Measurements from ENCODE around the gene MAMDC4.

The MAMDC4 gene

DNA sequence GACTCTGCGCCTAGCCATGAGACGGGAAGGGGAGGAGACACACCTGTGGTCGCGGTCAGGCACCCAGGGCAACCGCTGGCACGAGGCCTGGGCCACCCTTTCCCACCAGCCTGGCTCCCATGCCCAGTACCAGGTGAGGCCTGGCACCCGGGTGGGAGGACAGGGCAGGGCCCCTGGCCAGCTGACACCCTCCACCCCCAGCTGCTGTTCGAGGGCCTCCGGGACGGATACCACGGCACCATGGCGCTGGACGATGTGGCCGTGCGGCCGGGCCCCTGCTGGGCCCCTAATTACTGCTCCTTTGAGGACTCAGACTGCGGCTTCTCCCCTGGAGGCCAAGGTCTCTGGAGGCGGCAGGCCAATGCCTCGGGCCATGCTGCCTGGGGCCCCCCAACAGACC is 5.0 kb downstream of the MAMDC4 start:
- CTCF ChIA-PET, result no interaction called here
- POLR2A ChIA-PET, result interaction anchor here (1.5 kb wide), 1 partner anchor 9 kb away, joined by 5 read pairs; no protein-coding TSS in a partner anchor
- TF ChIP-seq SUZ12 (IDR thresholded peaks at IDR 0.05) (no peak), FOXM1 (IDR thresholded peaks at IDR 0.05; ENCODE audit: borderline replicate concordance) (no peak), ELF4 (IDR thresholded peaks at IDR 0.05) (no peak), ARNT (IDR thresholded peaks at IDR 0.05) (no peak), NFRKB (IDR thresholded peaks at IDR 0.05) (no peak), HDGF (IDR thresholded peaks at IDR 0.05; ENCODE audit: borderline replicate concordance) (no peak), CTBP1 (IDR thresholded peaks at IDR 0.05; ENCODE audit: borderline replicate concordance) (no peak), LEF1 (IDR thresholded peaks at IDR 0.05; ENCODE audit: borderline replicate concordance) (no peak), L3MBTL2 (conservative IDR thresholded peaks at IDR 0.05) (no peak)
- DNase-seq (ENCODE audit: extremely low spot score), result no peak

DNA sequence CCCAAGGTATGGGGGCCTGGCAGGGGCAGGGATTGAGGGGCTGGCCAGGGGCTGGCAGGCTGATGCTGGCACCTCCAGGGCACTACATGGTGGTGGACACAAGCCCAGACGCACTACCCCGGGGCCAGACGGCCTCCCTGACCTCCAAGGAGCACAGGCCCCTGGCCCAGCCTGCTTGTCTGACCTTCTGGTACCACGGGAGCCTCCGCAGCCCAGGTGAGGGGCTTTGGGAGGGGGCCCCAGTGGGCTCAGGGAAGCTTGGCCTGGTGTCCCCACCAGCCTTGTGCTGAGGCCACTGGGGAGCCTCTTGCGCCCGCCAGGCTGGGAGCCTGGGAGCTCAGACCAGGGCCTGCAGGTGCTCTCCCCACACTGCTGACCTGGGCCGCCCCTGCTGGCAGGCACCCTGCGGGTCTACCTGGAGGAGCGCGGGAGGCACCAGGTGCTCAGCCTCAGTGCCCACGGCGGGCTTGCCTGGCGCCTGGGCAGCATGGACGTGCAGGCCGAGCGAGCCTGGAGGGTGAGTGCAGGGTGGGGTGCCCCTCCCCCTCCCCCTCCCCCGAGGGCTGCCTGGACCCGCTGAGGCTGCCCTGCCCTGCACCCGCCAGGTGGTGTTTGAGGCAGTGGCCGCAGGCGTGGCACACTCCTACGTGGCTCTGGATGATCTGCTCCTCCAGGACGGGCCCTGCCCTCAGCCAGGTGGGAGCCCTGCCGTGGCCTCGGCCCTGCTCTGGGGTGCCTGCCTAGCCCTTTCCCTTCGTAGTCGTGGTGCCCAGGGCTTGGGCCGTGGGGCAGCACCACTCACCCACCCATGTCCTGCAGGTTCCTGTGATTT is 5.7 kb downstream of the MAMDC4 start:
- DNase-seq (ENCODE audit: extremely low spot score), result no peak
- ChIA-PET CTCF (no interaction called here), POLR2A (no interaction called here)
- TF ChIP-seq FOXM1 (IDR thresholded peaks at IDR 0.05; ENCODE audit: borderline replicate concordance) (no peak), ELF4 (IDR thresholded peaks at IDR 0.05) (no peak), NFRKB (IDR thresholded peaks at IDR 0.05) (no peak), LEF1 (IDR thresholded peaks at IDR 0.05; ENCODE audit: borderline replicate concordance) (no peak), ZNF384 (IDR thresholded peaks at IDR 0.05) (no peak), L3MBTL2 (conservative IDR thresholded peaks at IDR 0.05) (no peak)

DNA sequence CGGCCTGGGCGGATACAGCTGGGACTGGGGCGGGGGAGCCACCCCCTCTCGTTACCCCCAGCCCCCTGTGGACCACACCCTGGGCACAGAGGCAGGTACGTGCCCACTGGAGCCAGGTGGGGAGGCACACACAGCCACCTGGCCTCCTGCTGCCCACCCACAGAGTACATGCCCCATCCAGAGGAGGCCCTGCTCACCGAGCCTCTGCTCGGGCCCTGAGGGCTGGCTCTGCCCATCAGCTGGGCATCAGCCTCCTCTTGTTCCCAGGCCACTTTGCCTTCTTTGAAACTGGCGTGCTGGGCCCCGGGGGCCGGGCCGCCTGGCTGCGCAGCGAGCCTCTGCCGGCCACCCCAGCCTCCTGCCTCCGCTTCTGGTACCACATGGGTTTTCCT is 6.3 kb downstream of the MAMDC4 start:
- TF ChIP-seq LEF1 (IDR thresholded peaks at IDR 0.05; ENCODE audit: borderline replicate concordance), result no peak
- TF ChIP-seq TARDBP (IDR thresholded peaks at IDR 0.05), result no peak
- POLR2A ChIA-PET, result no interaction called here
- CTCF ChIA-PET, result no interaction called here
- no peak for DNase-seq (ENCODE audit: extremely low spot score)

DNA sequence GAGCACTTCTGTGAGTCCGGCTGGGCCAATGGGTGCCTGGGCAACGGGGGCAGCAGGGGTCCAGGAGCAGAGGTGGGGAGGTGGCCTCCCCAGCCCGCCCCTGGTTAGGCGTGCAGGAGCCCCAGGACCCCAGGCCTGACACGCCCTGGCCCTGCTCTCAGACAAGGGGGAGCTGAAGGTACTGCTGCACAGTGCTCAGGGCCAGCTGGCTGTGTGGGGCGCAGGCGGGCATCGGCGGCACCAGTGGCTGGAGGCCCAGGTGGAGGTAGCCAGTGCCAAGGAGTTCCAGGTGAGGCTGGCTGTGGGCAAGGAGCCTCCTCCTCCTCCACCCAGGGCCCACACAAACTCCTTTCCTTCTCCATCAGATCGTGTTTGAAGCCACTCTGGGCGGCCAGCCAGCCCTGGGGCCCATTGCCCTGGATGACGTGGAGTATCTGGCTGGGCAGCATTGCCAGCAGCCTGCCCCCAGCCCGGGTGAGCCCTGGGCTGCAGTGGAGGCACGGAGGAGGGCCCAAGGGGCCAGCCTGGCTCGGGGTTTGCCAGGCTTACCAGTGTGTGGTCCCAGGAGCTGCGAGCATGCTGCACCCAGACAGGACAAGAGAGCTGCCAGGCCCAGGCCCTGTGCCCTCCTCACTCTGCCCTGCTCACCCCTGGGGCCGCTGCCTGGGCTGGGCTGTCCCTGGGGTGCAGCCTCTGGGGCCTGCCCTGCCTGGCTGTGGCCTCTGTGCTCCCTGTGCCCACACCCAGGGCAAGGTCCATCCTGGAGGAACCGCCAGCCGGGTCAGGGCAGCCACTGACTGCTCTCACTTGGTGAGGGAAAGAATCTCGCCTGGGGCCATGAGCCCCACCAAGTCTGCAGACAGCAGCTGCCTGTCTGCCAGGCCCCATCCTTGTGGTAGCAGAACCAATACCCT is 7.0 kb downstream of the MAMDC4 start:
- TF ChIP-seq ZNF384 (IDR thresholded peaks at IDR 0.05) (no peak), BHLHE40 (IDR thresholded peaks at IDR 0.05; ENCODE audit: borderline replicate concordance) (no peak), TARDBP (IDR thresholded peaks at IDR 0.05) (no peak), CTBP1 (IDR thresholded peaks at IDR 0.05; ENCODE audit: borderline replicate concordance) (no peak), ARNT (IDR thresholded peaks at IDR 0.05) (no peak), NFRKB (IDR thresholded peaks at IDR 0.05) (no peak), SUZ12 (IDR thresholded peaks at IDR 0.05) (no peak)
- TF ChIP-seq, protein P1, sequence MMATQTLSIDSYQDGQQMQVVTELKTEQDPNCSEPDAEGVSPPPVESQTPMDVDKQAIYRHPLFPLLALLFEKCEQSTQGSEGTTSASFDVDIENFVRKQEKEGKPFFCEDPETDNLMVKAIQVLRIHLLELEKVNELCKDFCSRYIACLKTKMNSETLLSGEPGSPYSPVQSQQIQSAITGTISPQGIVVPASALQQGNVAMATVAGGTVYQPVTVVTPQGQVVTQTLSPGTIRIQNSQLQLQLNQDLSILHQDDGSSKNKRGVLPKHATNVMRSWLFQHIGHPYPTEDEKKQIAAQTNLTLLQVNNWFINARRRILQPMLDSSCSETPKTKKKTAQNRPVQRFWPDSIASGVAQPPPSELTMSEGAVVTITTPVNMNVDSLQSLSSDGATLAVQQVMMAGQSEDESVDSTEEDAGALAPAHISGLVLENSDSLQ (IDR thresholded peaks at IDR 0.05), result no peak
- ChIA-PET POLR2A (interaction anchor here (1.6 kb wide), 1 partner anchor 11 kb away, joined by 6 read pairs; no protein-coding TSS in a partner anchor), CTCF (no interaction called here)
- DNase-seq (ENCODE audit: extremely low spot score), result no peak

DNA sequence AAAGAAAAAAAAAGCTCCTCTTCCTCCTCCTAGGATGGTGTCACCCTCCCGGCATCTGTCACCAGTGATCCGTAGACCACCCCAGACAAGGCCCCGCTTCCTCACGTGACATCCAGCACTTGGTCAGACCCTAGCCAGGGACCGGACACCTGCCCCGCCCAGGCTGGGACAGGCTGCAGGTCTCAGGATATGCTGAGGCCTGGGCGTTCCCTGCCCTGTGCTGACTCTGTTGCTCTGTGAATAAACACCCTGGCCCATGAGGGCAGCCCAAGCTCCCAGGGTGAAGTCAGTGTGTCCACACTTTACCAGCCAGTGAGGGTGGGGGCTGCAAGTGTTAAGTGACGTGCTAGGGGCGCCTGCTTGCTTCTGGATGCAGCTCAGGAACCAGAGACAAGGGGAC is 8.4 kb downstream of the MAMDC4 start:
- no peak for TF ChIP-seq HDGF (IDR thresholded peaks at IDR 0.05; ENCODE audit: borderline replicate concordance)
- TF ChIP-seq, protein P1 (IDR thresholded peaks at IDR 0.05), result no peak
- TF ChIP-seq L3MBTL2 (conservative IDR thresholded peaks at IDR 0.05), result no peak
- no peak for TF ChIP-seq SP1 (IDR thresholded peaks at IDR 0.05)
- no peak for TF ChIP-seq BHLHE40 (IDR thresholded peaks at IDR 0.05; ENCODE audit: borderline replicate concordance)
- no peak for TF ChIP-seq CTBP1 (IDR thresholded peaks at IDR 0.05; ENCODE audit: borderline replicate concordance)
- TF ChIP-seq TARDBP (IDR thresholded peaks at IDR 0.05), result no peak
- no peak for TF ChIP-seq ZNF384 (IDR thresholded peaks at IDR 0.05)
- TF ChIP-seq NFRKB (IDR thresholded peaks at IDR 0.05), result no peak
- TF ChIP-seq LEF1 (IDR thresholded peaks at IDR 0.05; ENCODE audit: borderline replicate concordance), result no peak
- no peak for TF ChIP-seq FOXM1 (IDR thresholded peaks at IDR 0.05; ENCODE audit: borderline replicate concordance)
- TF ChIP-seq SUZ12 (IDR thresholded peaks at IDR 0.05), result no peak
- POLR2A ChIA-PET, result interaction anchor here (0.9 to 1.6 kb wide), 2 partner anchors 12 to 132 kb away, joined by 3 to 6 read pairs; no protein-coding TSS in a partner anchor

DNA sequence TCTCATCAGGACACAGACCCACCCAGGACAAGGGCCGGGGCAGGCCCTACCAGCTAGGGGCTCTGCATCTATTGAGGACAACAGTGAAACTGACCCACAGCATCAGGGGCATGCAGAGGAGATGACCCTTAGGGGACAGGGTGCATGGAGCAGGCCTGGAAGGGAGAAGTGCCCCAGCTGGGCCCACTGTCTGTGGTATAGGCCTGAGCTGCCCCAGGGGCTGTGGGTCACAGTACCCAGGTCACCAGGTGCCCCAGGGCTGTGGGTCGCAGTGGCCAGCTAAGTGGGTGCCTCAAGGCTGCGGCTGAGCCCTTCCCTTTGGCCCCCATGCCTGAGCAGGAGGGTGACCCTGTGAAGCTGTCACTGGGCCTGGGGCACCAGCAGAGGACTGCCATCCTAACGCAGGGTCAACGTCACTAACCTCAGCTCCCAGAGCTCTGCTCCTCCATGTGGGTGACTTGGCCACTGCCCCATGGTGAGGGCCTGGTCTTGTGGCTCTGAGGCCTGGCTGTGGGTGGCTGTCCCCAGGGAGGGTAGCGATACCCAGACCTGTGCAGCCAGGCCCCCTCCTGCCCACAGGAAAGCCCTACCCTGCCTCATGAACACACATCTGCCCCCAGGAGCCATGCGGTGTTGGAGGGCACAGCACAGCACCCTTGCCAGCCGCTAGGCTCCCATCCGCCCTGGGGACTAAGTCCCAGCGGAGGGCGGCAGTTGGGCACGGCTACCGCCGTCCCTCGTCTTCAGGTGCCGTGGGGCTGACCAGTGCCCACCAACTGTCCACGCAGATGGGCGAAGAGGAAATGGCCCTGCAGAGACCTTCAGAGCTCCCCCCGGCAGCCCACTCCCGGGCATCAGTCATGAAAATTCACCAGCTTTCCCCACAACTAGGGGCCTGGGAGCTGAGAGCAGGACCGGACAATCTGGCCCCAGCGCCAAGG is 9.1 kb downstream of the MAMDC4 start:
- DNase-seq (ENCODE audit: extremely low spot score), result no peak
- ChIA-PET POLR2A (interaction anchor here (0.9 to 1.6 kb wide), 2 partner anchors 13 to 133 kb away, joined by 3 to 6 read pairs; no protein-coding TSS in a partner anchor), CTCF (interaction anchor here (0.6 kb wide), 1 partner anchor 220 kb away, joined by 4 read pairs; no protein-coding TSS in a partner anchor)
- no peak for TF ChIP-seq ELF4 (IDR thresholded peaks at IDR 0.05)
- no peak for TF ChIP-seq SUZ12 (IDR thresholded peaks at IDR 0.05)
- no peak for TF ChIP-seq CTBP1 (IDR thresholded peaks at IDR 0.05; ENCODE audit: borderline replicate concordance)
- TF ChIP-seq ARNT (IDR thresholded peaks at IDR 0.05), result no peak
- no peak for TF ChIP-seq ZNF384 (IDR thresholded peaks at IDR 0.05)
- TF ChIP-seq, protein P1 (IDR thresholded peaks at IDR 0.05), result no peak
- TF ChIP-seq HDGF (IDR thresholded peaks at IDR 0.05; ENCODE audit: borderline replicate concordance), result no peak
- TF ChIP-seq SP1 (IDR thresholded peaks at IDR 0.05), result no peak
- no peak for TF ChIP-seq BHLHE40 (IDR thresholded peaks at IDR 0.05; ENCODE audit: borderline replicate concordance)
- no peak for TF ChIP-seq L3MBTL2 (conservative IDR thresholded peaks at IDR 0.05)
- no peak for TF ChIP-seq FOXK2 (IDR thresholded peaks at IDR 0.05)
- TF ChIP-seq LEF1 (IDR thresholded peaks at IDR 0.05; ENCODE audit: borderline replicate concordance), result no peak
- no peak for TF ChIP-seq FOXA1 (IDR thresholded peaks at IDR 0.05)
- no peak for TF ChIP-seq NFRKB (IDR thresholded peaks at IDR 0.05)
- no peak for TF ChIP-seq FOXM1 (IDR thresholded peaks at IDR 0.05; ENCODE audit: borderline replicate concordance)
- TF ChIP-seq TARDBP (IDR thresholded peaks at IDR 0.05), result no peak

More for the DNA sequence above, 8.4 kb downstream of the MAMDC4 start:
- DNase-seq (ENCODE audit: extremely low spot score), result no peak
- CTCF ChIA-PET, result no interaction called here
